Esophagus squamous epithelium (tissue), 4 donors: ENCODE results near the gene NR2C2AP.

Source experiments
- CTCF ChIP-seq, 6 experiments: fragments of 450-650 bp in 4 of 6; fragments of 200-600 bp in 2 of 6; sonication (generic) in 2 of 6; IDR thresholded peaks; one replicate each; pipeline ENCODE4 v1.5.1; 2016 to 2019; ENCODE audit warnings: antibody characterized with exemption in 6 of 6, mild to moderate bottlenecking in 4 of 6, moderate library complexity in 4 of 6
- POLR2A ChIP-seq, 4 donors: fragments of 450-650 bp; IDR thresholded peaks; one replicate each; pipeline ENCODE4 v1.6.1; 2017; ENCODE audit warnings: antibody characterized with exemption in 4 of 4, mild to moderate bottlenecking in 4 of 4, moderate library complexity in 3 of 4

- TF ChIP-seq CTCF (IDR thresholded peaks at IDR 0.05) = no peak
- TF ChIP-seq POLR2A (IDR thresholded peaks at IDR 0.05) = no peak
These were observed 26.3 kb downstream of the NR2C2AP start for GRCh38 chr19:19176950-19177349.
